ENCODE results near the gene SYTL3.
"Not testable (repeated sequence)": the region's sequence is repeated elsewhere in the genome, so short reads cannot be mapped to it uniquely, and the experiment has no call there.

SYTL3 gene

DNA sequence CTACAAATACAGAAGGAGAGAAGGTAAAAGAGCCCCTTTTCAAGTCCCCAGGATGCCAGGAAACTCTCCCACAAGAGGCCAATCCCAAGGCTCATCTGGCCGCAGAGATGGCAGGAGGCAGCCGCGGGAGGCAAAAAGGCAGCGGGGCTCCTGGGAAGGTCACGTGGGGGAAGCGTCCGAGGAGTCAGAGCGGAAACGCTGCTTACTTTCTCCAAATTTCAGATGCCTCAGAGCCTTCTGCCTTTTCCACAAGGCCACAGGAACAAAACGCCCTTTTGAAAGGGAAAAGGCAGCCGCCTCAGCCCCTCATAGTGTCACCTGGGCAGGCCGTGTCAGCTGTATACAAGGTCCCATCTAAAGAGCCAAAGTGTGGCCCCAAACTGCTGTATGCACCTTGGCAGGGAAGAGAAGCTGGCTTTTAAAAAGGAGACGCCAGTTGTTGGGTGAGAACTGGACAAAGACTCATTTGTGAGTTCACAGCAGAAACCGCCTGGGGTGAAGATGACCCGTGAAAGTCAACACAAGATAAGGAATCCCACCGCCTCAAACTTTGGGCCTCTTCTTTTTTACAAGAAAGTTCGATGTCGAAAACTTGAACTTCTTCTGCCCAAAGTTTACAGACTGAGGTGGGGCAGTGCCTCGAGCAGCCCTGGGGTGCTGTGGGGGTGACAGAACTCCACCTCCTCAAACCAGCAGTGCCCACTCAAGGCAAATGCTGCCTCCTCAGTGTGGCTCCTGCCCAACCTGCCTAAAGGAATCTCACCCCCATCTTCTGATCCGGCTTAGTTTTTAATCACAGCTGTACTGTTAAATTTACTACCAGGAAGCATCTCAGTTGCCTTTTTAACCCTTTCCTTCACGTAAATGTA is 124.0 kb downstream of the SYTL3 start:
- DNase-seq (ENCODE audit: low spot score), result no peak

DNA sequence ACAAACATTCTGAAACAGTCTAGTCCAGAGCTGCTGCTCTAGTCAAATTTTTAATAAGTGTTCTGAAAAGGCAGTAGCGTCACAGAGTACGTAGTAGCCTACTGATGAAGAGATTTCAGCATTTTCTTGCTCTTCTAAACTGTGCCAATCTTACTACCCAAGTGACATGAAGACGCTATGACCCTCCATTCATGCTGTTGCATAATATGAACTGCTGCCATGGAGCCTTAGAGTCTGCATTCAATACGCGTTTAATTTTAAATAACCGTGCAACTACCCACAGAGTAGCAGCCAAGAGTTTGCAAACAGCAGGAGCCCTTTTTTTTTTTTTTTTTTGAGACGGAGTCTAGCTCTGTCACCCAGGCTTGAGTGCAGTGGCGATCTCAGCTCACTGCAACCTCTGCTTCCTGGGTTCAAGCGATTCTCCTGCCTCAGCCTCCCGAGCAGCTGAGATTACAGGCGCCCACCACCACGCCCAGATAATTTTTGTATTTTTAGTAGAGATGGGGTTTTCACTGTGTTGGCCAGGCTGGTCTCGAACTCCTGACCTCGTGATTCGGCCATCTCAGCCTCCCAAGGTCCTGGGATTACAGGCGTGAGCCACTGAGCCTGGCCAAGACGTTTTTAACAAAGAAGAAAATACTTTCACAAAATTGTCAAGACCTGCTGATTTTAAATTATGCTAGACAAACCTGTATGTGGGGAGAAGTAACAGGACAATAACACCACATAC is 125.0 kb downstream of the SYTL3 start:
- DNase-seq (ENCODE audit: low spot score), result no peak

DNA sequence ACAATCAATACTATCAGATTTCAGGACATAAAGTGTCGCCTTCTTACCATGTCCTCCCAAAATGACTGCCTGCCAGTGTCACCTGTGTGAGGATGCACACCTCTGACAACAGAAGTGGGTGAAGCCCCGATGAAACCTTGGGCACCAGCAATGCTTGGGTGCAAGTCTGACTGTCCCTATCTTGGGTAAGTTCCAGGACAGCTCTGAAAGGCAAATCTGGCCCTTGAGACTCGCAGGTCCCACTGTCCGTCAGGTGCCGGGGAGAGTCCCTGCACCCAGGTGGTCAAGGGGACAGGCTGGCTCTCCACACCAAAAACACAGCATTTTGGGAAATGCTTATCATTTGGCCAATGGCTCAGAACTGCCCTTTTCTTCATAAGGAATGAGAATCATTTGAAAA is 126.0 kb downstream of the SYTL3 start:
- no peak for DNase-seq (ENCODE audit: low spot score)

DNA sequence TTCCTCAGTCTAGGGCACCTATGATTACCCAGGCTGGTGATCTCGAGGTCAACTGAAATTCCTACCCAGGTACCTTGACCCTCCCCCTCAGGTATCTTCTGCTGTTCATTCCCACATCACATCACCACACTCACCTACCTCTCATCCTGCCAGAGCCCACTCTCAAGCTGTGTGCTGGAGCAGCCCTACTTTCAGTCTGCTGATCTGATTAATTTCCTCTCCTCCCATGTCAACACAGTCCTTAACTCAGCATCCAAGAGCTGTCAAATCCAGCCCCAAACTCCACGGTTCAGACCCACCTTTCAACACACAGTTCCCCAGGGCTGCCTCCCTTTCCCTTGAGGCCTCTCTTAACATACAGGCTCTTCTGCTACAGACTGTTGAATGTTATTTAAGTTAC is 126.9 kb downstream of the SYTL3 start:
- no peak for DNase-seq (ENCODE audit: low spot score)

DNA sequence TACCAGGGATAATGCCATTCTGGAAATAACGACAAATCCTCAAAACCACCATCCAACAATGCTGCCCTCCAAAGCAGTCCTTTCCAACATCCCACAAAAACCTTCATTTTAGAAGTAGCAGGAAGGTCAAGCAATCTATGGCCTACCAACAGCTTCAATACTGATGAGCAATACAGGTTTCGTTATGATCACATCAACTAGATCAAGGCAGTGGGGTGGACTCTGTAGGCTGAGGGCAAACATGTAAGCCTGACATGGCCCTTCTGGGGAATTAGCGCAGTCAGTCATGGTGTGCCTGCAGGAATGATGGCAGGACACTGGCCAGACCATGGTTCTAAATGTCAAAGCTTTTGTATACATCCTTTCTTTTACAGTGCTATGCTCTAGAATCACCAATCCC is 127.7 kb downstream of the SYTL3 start:
- no peak for DNase-seq (ENCODE audit: low spot score)

DNA sequence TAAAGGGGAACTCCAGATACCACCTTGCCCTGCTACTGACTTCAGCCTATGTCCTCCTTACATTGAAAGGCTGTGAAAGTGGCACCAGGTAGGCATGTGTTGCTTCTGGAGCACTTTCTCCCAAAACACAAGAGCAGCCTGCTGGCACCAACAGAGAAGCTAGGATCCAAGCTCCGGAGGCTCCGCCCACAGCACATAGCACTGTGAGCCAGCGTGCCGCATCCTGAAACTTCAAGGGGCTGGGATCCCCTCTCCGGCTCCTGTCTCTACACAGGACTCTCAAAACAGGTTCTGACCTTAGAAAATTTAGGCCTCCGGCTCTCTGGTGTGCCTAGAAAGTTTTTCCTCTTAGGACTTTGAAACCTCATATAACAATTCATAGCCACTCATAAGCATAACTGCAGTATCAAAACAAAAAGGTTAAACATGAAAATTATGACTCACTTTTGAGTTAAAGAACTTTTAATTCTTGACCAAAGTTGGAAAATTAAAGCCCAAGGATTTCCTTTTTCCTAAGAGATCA is 128.2 kb downstream of the SYTL3 start:
- no peak for DNase-seq (ENCODE audit: low spot score)

DNA sequence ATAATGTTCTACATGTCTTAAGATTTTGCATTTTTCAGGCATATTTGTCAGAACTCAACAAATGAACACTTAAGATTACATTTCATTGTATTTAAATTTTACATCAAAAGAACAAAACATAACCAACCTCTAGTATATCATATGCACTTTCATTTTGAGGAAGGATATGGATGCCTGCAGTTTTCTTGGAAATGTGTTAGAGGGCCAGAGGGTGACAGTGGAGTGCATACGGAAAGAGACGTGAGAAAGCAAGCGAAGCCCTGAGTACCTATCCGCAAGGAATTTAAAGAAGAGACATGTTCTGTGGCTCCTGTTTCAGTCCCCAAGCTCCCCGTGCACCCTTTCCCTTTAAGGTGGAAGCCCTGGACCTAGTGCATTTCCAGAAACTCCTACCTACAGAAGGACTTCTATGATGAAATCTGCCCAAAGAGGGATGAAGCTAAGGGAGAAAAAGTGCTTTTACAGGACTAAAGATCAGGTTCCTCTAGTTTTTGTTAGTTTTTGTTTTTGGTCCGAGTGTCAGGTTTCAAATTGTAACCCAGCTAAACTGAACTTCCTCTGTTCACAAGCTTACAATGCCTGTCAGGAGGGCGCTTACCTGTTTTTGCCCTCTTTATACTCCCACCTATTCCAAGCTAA is 130.5 kb downstream of the SYTL3 start:
- DNase-seq (ENCODE audit: low spot score), result no peak

DNA sequence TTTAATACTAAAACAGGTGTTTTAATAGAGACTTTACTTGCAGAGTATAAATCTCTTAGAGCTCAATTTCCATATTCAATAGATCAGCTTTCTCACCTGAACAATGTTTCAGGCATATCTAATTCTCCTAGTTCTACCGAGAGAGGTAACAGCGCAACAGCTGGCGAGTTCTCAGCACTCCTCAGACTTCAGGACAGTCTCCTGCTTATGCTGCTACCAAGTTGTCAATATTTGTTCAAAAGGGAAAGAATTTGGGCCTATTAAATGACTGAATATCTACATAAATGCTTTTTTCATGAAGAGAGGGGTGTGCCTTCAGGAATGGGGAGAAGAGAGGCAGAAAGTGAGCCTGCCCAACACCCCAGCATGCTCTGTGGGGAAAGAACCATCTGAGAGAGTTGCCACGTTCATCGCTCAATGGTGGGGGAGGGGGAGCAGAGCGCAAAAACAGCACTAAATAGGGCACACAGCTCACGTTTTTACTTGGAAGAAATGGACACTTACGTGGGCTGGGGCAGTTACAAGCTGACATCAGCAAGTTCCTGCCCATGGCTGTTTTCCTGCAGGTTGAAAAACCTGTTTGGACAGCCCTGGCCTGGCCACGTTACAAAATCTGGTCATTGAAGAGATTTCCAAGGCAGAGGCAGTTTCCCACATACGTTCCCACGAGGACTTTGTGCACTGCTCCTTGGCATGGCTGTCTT is 131.3 kb downstream of the SYTL3 start:
- no peak for DNase-seq (ENCODE audit: low spot score)

DNA sequence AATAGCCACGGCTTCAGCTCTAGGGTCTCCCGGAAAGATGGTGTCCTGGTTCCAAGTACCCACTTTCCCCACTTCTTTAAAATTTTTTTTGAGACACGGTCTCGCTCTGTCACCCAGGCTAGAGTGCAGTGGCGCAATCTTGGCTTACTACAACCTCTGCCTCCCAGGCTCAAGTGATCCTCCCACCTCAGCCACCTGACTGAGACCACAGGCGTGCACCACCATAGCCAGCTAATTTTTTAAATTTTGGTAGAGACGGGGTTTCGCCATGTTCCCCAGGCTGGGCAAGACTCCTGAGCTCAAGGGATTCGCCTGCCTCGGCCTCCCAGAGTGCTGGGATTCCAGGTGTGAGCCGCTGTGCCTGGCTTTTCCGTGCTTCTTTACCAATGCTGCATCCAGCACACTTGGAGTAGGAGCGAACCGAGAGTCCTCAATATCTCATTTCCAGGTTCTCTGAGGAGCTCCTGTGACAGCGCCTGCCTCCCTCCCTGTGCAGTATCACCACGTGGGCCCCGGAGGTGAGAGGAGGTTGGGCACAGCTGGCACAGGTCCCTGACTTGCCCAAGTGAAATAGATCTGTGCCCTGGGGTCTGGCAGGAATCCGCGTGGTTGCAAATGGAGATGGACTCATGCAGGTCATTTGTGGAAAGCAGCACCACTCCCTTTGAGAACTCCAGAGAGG is 132.0 kb downstream of the SYTL3 start:
- no peak for DNase-seq (ENCODE audit: low spot score)

DNA sequence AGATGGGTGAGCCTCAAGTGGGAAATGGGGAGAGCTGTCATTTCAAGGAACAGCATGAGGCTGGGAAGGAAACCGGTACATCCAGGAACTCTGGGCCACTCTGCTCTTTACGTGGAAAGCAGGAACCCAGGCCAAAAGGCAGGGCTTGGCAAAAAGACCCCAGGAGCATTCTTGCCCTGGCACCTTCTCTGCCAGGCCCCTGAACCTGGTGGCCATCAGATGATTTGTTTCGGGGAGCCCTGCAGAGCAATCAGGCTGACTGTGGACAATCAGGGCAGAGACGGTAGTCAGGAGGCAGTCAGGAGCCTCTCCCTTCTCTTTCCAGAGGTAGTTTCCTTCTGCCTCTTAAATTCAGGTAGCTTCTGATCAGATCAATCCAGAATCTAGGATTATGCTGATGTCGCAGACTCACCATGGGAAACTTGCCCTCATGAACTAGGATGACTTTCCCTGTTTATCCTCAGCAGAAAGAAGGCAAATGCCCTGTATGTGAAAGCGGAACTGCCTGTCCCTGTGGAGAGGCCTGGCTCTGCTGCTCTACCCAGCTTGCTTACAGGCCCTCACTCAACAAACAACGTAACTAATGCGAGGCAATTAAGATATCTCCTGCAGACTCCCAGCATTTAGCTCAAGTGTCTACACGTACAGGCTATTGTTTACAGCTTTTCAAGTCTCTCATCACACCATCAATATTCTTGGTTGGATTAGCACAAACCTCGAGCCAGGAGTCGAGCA is 132.7 kb downstream of the SYTL3 start:
- no peak for DNase-seq (ENCODE audit: low spot score)

DNA sequence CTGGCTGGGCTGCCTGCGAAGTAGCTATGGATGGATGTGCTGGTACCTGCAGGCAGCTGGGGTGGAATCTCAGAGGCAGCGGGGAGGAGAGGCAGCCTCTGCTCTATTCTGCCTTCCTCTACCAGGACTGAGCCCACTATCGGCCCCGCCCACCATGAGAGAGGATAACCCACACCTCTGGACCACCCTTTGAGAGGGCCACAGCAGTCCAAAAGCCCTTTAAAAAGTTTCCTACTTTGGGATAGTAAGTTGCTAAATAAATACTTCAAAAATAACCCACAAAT is 133.3 kb downstream of the SYTL3 start:
- DNase-seq (ENCODE audit: low spot score), result no peak

DNA sequence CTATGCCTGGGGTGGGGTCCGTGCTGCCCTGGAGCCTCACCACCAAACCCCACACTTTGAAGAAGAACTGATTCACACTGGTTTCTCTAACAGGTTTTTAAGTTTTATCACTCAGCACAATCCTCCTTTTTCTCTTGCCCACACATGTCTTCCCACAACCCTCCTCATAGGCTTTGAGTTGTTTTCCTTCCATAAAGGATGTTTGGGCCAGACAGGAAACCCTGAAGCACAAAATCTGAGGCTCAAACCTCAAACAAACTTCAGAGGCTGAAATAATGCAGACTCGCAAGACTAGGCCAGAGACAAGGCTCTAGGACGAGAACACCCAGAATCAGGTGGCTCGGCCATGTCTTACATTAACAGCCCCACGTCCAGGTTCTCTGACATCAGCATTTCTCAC is 134.0 kb downstream of the SYTL3 start:
- no peak for DNase-seq (ENCODE audit: low spot score)

DNA sequence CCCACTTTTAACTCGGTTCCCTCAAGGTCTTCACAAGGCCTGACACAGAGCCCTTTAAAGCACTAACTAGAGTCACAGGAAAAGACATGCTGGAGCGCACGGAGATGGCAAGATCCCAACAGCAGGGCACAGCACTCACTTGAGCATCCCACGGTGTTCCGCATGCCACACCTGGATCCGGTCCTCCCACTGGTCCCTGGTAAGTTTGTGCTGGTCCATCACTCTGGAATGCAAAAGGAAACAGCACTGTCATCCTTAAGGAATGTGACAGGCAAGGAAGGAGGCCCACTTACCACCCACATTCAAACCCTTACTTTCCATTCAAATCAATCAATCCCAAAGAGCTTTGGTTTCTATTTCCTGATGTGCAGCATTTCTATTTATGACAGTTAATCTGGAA is 134.7 kb downstream of the SYTL3 start:
- DNase-seq (ENCODE audit: low spot score), result no peak

DNA sequence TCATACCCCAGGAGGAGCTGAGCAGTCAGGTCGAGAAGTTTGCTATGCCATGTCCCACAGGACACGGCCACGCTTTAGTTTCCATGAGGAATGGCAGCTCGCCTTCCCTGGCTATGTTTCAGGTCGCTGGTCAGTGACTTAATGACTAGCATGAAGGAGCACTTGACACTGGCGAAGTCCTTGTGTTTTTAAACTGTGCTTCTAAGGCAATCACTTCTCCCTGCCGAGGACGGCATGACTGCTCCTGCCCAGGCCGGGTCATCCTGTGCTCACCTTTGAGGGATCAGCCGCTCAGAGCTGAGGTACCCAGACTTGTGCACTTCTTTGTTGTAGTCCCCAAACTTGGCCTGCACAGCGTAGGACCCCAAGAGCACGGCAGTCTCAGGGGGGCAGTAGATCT is 135.2 kb downstream of the SYTL3 start:
- DNase-seq (ENCODE audit: low spot score), result no peak

DNA sequence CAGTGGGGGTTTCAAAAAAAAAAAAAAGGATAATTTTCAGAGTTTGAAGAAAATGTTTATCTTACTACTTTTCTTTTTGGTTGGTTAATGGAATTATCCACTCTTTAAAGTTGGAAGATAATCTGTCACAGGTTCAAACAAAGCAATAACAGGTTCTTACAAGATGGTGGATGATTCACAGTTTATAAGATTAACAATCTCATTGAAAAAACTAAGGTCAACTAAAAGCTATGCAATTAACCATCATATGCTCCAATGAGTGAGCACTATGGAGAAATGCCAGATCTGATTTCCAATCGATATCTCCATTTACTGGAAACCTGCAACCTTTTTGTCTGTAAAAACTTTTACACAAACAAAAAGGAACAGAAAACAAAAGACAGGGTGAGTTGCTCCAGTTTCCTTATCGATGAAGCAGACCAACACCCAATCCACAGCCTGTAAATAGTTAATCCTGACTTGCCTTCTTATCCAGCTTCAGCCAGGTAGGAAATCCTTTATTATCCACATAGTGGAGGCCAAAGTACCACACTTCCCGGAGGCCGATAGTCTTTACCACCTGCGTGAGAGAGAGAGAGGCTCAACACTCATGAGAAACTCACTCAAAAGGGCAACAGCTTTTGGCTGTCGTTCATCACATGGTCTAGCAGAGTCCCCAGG is 136.9 kb downstream of the SYTL3 start:
- DNase-seq (ENCODE audit: low spot score), result no peak

DNA sequence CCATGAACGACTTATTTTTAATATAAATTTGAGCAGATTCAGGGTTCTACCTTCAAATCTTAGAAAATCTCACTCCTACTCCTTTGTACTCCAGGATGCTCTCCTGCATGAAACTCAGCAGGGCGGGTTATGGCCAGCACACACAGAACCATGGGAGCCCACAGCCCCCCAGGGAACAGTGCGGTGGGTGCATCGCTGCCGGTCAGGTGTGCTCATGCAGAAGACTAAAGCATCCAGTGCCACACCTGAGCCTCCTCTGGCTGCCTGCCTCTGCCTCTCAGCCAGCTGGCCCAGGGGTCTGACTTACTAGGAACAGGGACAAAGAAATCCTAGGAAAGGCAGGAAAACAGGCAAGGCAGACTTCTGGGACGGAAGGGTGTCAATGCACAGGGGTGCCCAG is 137.5 kb downstream of the SYTL3 start:
- no peak for DNase-seq (ENCODE audit: low spot score)

DNA sequence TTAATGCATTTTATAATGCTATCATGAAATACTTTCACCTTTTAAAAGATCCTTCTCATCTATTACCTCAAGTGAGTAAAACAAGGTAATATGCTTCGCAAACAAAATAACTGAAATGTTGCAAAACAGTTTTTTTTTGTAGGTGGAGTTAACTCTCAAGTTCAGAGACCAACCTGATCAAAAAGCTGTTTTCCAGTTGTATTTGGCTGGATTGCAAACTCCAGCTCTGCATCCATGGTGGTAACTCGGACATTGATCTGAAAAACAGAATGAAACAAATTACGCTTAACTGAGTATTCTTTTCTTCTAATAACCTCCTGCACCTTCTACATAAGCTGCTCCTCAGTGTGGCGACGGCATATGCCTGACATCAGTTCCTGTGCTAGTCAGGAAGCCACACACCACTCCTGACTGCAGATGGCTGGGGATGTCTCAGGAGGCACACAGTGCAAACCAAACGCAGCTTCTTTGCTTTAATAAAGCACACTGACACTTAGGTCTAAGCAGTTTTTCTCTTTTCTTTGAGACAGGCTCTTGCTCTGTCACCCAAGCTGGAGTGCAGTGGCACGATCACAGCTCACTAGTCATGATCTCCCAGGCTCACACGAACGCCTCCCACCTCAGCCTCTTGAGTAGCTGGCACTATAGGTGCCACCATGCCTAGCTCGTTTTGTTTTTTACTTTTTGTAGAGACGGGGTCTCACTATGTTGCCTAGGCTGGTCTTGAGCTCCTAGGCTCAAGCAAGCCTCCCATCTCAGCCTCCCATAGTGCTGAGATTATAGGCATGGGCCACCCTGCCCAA is 139.5 kb downstream of the SYTL3 start:
- peak; percentile 47 for DNase-seq (ENCODE audit: low spot score)

DNA sequence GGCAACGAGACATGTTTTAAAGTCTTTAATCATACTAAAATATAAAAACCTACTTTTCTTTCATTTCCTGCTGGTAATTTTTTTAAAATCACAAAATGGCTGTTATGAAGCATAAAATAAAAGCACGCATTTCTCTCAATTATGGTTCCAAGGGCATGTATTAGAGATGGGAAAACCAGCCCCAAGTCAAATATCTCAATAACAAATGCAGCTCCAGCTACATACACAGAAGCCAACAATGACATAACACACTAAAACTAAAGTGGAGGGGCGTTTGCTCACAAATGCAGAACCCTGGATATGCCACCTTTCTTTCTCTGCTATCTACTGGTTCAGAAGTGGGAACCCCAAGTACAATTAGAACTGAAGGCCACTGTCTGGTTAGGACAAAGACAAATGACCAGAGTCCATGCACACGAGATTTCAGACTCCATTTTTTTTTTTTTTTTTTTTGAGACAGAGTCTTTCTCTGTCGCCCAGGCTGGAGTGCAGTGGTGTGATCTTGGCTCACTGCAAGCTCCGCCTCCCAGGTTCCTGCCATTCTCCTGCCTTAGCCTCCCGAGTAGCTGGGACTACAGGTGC is 141.5 kb downstream of the SYTL3 start:
- DNase-seq (ENCODE audit: low spot score), result no peak

DNA sequence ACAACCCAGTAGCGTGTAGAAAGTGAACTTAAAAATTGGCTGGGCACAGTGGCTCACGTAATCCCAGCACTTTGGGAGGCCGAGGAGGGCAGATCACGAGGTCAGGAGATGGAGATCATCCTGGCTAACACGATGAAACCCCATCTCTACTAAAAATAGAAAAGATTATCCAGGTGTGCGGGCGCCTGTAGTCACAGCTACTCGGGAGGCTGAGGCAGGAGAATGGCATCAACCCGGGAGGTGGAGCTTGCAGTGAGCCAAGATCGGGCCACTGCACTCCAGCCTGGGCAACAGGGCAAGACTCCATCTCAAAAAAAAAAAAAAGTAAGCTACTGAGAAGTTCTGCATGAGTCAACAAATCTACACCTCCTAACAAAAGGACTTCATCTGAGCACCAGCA is 142.7 kb downstream of the SYTL3 start:
- not testable (repeated sequence) for DNase-seq (ENCODE audit: low spot score)

All from activated CD4-positive, alpha-beta T cell treated with anti-CD3 and anti-CD28 coated beads, Interleukin-2, Interleukin-4, amounts not matched to agents 100 ng/mL and 50 ng/mL, durations not matched to agents 16 hours and 8 hours (primary cell).